WTC11 (cell line): Measurements from ENCODE around the gene SLC47A2. TPM values are rescaled to one million over a fixed set of nuclear protein-coding genes. Genes with fewer than 3 reads are reported as not detected.

Experiments used
- AR ChIP-seq: fragments of 250-450 bp; sonication (Bioruptor Pico); IDR thresholded peaks from 2 replicates; pipeline ENCODE4 v1.9.0; 2021; ENCODE audit warnings: mild to moderate bottlenecking
- ATF6 ChIP-seq: sonication (generic); formaldehyde crosslinking; IDR thresholded peaks from 2 replicates; pipeline ENCODE4 v1.8.1; 2023; ENCODE audit warnings: mild to moderate bottlenecking, missing genetic modification reagents
- E2F1 ChIP-seq: sonication (generic); formaldehyde crosslinking; IDR thresholded peaks from 2 replicates; pipeline ENCODE4 v1.8.0; 2022; ENCODE audit warnings: mild to moderate bottlenecking, missing genetic modification reagents
- JAZF1 ChIP-seq: fragments of 250-450 bp; sonication (Bioruptor Pico); IDR thresholded peaks from 2 replicates; pipeline ENCODE4 v1.9.0; 2021; ENCODE audit warnings: moderate library complexity, mild to moderate bottlenecking, inconsistent platforms
- RELA ChIP-seq: sonication (generic); formaldehyde crosslinking; IDR thresholded peaks from 2 replicates; pipeline ENCODE4 v1.8.1; 2022; ENCODE audit warnings: missing genetic modification reagents, mild to moderate bottlenecking, borderline replicate concordance
- ZNF317 ChIP-seq: sonication (generic); formaldehyde crosslinking; IDR thresholded peaks from 2 replicates; pipeline ENCODE4 v1.8.1; 2023; ENCODE audit warnings: low read depth, mild to moderate bottlenecking, moderate library complexity, missing genetic modification reagents, borderline replicate concordance
- ZNF396 ChIP-seq: fragments of 250-450 bp; sonication (Bioruptor Pico); IDR thresholded peaks from 2 replicates; pipeline ENCODE4 v1.8.0; 2021; ENCODE audit warnings: mild to moderate bottlenecking, moderate library complexity, borderline replicate concordance
- total RNA-seq: library from RNA; stranded (reverse); gene quantifications from 3 replicates; pipeline ENCODE4 v1.2.3, GENCODE V29; 2021
- TF ChIP-seq, protein P1 (sequence below): sonication (generic); formaldehyde crosslinking; conservative IDR thresholded peaks from 2 replicates; pipeline ENCODE4 v1.8.1; 2023; ENCODE audit warnings: mild to moderate bottlenecking, low read depth, missing genetic modification reagents, moderate library complexity
- TF ChIP-seq, protein P2 (sequence below): fragments of 250-450 bp; sonication (Bioruptor Pico); conservative IDR thresholded peaks from 2 replicates; pipeline ENCODE4 v1.9.0; 2021; ENCODE audit warnings: mild to moderate bottlenecking
- TF ChIP-seq, protein P3 (sequence below): sonication (generic); formaldehyde crosslinking; IDR thresholded peaks from 2 replicates; pipeline ENCODE4 v1.8.1; 2023; ENCODE audit warnings: mild to moderate bottlenecking, moderate library complexity, missing genetic modification reagents

SLC47A2 gene
- total RNA-seq, 1 experiment from 2014 or later: not detected

- TF ChIP-seq, protein P1, sequence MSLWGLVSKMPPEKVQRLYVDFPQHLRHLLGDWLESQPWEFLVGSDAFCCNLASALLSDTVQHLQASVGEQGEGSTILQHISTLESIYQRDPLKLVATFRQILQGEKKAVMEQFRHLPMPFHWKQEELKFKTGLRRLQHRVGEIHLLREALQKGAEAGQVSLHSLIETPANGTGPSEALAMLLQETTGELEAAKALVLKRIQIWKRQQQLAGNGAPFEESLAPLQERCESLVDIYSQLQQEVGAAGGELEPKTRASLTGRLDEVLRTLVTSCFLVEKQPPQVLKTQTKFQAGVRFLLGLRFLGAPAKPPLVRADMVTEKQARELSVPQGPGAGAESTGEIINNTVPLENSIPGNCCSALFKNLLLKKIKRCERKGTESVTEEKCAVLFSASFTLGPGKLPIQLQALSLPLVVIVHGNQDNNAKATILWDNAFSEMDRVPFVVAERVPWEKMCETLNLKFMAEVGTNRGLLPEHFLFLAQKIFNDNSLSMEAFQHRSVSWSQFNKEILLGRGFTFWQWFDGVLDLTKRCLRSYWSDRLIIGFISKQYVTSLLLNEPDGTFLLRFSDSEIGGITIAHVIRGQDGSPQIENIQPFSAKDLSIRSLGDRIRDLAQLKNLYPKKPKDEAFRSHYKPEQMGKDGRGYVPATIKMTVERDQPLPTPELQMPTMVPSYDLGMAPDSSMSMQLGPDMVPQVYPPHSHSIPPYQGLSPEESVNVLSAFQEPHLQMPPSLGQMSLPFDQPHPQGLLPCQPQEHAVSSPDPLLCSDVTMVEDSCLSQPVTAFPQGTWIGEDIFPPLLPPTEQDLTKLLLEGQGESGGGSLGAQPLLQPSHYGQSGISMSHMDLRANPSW (CRISPR knock-in tag): no peak
- no peak for TF ChIP-seq ZNF396 (CRISPR knock-in tag)
- no peak for TF ChIP-seq AR (CRISPR knock-in tag)
- TF ChIP-seq, protein P2, sequence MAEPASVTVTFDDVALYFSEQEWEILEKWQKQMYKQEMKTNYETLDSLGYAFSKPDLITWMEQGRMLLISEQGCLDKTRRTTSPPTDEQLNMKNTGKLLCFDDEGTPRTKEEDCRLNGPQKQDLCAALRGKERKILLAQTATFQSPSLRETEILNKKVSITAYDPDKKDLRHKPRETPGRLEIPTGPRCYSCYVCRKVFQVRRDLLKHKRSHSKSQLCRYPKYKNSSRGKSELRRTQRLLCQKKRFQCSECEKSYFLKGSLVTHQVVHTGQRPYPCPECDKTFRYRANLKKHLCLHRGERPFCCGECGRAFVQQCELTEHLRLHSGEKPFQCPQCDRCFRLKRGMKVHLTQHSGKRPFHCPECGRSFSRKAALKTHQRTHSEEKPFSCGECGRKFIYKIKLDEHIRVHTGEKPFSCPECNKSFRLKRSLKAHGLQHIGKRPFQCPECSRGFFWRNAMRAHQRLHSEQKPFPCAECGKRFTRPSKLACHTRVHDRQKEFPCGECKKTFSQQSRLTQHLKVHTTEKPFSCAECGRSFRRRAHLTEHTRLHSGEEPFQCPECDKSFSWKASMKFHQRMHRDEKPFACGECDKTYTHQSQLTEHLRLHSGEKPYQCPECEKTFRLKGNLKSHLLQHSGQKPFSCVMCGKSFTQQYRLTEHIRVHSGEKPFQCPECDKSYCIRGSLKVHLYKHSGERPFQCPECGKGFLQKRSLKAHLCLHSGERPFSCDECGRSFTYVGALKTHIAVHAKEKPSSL (CRISPR knock-in tag): no peak
- no peak for TF ChIP-seq RELA
- TF ChIP-seq, protein P3, sequence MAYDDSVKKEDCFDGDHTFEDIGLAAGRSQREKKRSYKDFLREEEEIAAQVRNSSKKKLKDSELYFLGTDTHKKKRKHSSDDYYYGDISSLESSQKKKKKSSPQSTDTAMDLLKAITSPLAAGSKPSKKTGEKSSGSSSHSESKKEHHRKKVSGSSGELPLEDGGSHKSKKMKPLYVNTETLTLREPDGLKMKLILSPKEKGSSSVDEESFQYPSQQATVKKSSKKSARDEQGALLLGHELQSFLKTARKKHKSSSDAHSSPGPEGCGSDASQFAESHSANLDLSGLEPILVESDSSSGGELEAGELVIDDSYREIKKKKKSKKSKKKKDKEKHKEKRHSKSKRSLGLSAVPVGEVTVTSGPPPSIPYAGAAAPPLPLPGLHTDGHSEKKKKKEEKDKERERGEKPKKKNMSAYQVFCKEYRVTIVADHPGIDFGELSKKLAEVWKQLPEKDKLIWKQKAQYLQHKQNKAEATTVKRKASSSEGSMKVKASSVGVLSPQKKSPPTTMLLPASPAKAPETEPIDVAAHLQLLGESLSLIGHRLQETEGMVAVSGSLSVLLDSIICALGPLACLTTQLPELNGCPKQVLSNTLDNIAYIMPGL (CRISPR knock-in tag): no peak
- TF ChIP-seq ATF6 (CRISPR knock-in tag): no peak
- no peak for TF ChIP-seq JAZF1
- TF ChIP-seq ZNF317 (CRISPR knock-in tag): no peak
- no peak for TF ChIP-seq E2F1 (CRISPR knock-in tag)
These were observed 3.2 kb upstream of the SLC47A2 start (continued) for GRCh38 chr17:19719355-19720209.
